GM13976 (cell line): ENCODE results near the gene MXI1.
"Not testable (repeated sequence)": the region's sequence is repeated elsewhere in the genome, so short reads cannot be mapped to it uniquely, and the experiment has no call there.

Experiments used
- DNase-seq: peaks from one replicate; pipeline ENCODE4 v3.0.0; 2012; ENCODE audit warnings: low spot score
- in situ Hi-C: fragments of 300-500 bp; cut with MboI; formaldehyde crosslinking; loops from one replicate; pipeline ENCODE4 v1.12.0; 2022; ENCODE audit warnings: low sequenced_read_pairs, mixed read lengths, inconsistent platforms; ENCODE audit not compliant: unreplicated experiment
- TF ChIP-seq, protein P1 (sequence below): IDR thresholded peaks from 2 replicates; pipeline ENCODE4 v1.5.1; 2012; ENCODE audit warnings: borderline replicate concordance, mild to moderate bottlenecking; ENCODE audit not compliant: insufficient read depth; ENCODE audit errors: extremely low read depth, missing control alignments, control extremely low read depth

Gene MXI1

DNA sequence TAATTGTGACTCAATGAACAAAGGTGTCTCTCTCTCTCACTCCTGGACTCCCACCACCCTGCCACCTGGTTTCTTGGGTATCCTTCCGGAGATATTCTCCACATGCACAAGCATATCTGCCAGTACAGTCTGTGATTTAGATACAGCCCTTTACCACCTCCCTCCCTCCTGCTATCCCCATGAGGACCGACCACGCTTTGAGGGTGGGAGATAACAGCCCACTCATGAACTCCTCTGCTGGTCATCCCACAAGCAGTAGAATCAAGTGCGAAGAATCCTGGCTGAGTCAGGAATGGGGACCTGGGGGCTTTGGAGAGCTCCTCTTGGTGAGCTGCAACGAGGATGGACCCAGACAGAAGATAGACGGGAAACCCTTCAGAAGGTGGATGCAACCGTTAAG, 28.2 kb upstream of the MXI1 start:
- in situ Hi-C loops = no loop called here
- TF ChIP-seq, protein P1, sequence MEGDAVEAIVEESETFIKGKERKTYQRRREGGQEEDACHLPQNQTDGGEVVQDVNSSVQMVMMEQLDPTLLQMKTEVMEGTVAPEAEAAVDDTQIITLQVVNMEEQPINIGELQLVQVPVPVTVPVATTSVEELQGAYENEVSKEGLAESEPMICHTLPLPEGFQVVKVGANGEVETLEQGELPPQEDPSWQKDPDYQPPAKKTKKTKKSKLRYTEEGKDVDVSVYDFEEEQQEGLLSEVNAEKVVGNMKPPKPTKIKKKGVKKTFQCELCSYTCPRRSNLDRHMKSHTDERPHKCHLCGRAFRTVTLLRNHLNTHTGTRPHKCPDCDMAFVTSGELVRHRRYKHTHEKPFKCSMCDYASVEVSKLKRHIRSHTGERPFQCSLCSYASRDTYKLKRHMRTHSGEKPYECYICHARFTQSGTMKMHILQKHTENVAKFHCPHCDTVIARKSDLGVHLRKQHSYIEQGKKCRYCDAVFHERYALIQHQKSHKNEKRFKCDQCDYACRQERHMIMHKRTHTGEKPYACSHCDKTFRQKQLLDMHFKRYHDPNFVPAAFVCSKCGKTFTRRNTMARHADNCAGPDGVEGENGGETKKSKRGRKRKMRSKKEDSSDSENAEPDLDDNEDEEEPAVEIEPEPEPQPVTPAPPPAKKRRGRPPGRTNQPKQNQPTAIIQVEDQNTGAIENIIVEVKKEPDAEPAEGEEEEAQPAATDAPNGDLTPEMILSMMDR = no peak
- no peak for DNase-seq

DNA sequence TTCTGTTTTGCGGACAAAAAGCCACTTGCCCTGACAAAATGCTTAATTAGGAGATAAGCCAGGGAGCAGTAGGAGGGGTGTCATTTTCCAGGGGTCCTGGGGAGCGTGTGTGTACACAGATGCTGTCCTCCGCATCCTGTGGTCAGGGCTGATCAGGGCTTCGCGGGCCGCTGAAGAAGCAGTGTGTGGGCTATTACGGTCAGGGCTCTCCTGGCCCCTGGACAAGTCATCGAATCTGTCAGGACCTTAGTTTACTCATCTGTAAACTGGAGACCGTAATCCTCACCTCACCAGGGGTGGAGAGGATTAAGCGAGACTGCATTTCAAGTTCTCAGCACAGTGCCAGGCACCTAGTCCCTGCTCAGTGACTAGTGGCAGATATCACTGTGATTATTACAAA, 26.0 kb upstream of the MXI1 start:
- in situ Hi-C loops = no loop called here
- DNase-seq = no peak
- TF ChIP-seq, protein P1 = no peak

DNA sequence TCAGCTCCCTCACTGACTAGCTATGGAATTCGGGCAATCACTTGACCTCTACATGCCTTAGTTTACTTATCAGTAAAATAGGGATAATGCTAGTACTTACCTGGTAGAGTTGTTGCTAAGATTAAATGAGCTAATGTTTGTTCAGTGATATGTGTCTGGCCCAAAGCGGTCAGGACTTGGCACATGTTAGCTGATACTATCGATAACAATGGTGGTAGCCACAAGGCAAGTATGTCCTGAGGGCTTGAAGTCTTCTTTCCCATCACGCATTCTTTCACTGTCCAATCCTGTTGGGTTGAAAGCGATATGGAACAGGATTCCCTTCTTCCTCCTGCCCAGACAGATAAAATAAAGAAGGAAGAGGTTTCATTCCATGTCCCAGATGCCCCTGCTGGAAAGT, 25.5 kb upstream of the MXI1 start:
- DNase-seq = no peak
- TF ChIP-seq, protein P1 = no peak
- in situ Hi-C loops = no loop called here

DNA sequence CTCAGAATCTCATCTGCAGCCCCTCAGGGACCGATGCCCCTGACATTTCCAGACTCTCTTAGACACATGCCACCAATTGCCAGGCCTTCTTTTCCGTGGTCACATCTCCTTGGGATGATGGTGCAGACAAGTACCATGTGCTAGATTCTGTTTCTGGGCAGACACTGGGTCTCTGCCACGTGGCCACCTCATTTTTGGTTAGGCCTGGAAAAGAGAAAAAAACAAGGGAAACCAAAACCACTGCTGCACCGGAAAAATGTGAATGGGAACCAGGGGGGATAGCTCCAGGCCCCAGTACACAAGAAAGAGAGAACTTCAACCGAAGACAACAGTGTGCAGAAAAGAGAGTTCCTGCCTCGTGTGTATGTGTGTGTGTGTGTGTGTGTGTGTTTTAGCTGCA, 23.0 kb upstream of the MXI1 start:
- DNase-seq = no peak
- TF ChIP-seq, protein P1 = no peak
- in situ Hi-C loops = no loop called here

DNA sequence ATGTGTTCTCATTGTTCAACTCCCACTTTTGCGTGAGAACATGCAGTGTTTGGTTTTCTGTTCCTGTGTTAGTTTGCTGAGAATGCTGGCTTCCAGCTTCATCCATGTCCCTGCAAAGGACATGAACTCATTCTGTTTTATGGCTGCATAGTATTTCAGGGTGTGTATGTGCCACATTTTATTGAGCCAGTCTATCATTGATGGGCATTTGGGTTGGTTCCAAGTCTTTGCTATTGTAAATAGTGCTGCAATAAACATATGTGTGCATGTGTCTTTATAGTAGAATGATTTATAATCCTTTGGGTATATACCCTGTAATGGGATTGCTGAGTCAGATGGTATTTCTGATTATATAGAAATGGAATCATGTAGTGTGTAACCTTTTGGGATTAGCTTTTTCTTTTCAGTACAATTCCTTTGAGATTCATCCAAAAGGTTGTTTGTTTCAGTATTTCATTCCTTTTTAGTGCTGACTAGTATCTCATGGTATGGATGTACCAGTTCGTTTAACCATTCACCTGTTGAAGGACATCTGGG, 21.7 kb upstream of the MXI1 start:
- DNase-seq = not testable (repeated sequence)

GRCh38 chr10:110190170-110190569, 17.2 kb upstream of the MXI1 start:
- in situ Hi-C loops = no loop called here
- TF ChIP-seq, protein P1 = no peak
- no peak for DNase-seq

More for the DNA sequence above, 21.7 kb upstream of the MXI1 start:
- in situ Hi-C loops = not testable (repeated sequence)

GRCh38 chr10:110192552-110192951, 14.9 kb upstream of the MXI1 start:
- TF ChIP-seq, protein P1 = no peak
- in situ Hi-C loops = no loop called here
- peak; percentile 54 for DNase-seq
